ENCODE measurements around the gene FAM13A. TPM values are rescaled to one million over a fixed set of nuclear protein-coding genes. Genes with fewer than 3 reads are reported as not detected.

The FAM13A gene
- total RNA-seq, 1 donor from 2014 or later, result 40.3 TPM

- no peak for TF ChIP-seq CTCF (IDR thresholded peaks at IDR 0.05)
- H3K4me1 Mint-ChIP-seq, result peaks cover 25% of the 10 kb centered on the region
- H3K27me3 Mint-ChIP-seq (ENCODE audit: insufficient read depth, low read depth), result peaks cover 2% of the 10 kb centered on the region
- H3K27me3 ChIP-seq, result no peaks in the 10 kb centered on the region
- H4K20me1 ChIP-seq (ENCODE audit: low read depth), result no peaks in the 10 kb centered on the region
- H3K4me3 ChIP-seq, result no peak overlapping the region
- no peak overlapping the region for H3K27ac Mint-ChIP-seq
- H2AFZ ChIP-seq (replicated peaks), result no peak overlapping the region
- H3K4me2 ChIP-seq, result peak overlapping the region; percentile 80
- H3K9ac ChIP-seq, result no peak overlapping the region
- DNase-seq (ENCODE audit: low spot score), result no peak
- peaks cover 14% of the 10 kb centered on the region for H3K4me1 ChIP-seq
- no peaks in the 10 kb centered on the region for H3K9me3 ChIP-seq (ENCODE audit: low read depth)
- no peaks in the 10 kb centered on the region for H3K9me3 Mint-ChIP-seq
- H3F3A ChIP-seq (ENCODE audit: low read depth), result peaks cover 13% of the 10 kb centered on the region
- no peaks in the 10 kb centered on the region for H3K36me3 Mint-ChIP-seq
- H3K79me2 ChIP-seq (ENCODE audit: low read depth), result peaks cover 4% of the 10 kb centered on the region
- H3K4me3 Mint-ChIP-seq, result peak overlapping the region; percentile 50
- H3K27ac ChIP-seq, result no peak overlapping the region
- H3K36me3 ChIP-seq, result no peaks in the 10 kb centered on the region
Measured at GRCh38 chr4:88820698-88821415, 236.1 kb downstream of the FAM13A start.

- Histone ChIP-seq H3K27ac (no peak overlapping the region), H3K36me3 (no peaks in the 10 kb centered on the region), H3K9me3 (ENCODE audit: low read depth) (no peaks in the 10 kb centered on the region), H3K4me2 (no peak overlapping the region), H3K4me1 (peaks cover 14% of the 10 kb centered on the region), H4K20me1 (ENCODE audit: low read depth) (no peaks in the 10 kb centered on the region), H3K27me3 (no peaks in the 10 kb centered on the region), H3F3A (ENCODE audit: low read depth) (peaks cover 13% of the 10 kb centered on the region), H3K79me2 (ENCODE audit: low read depth) (peaks cover 4% of the 10 kb centered on the region), H3K4me3 (no peak overlapping the region), H2AFZ (replicated peaks) (no peak overlapping the region), H3K9ac (no peak overlapping the region)
- no peak overlapping the region for H3K27ac Mint-ChIP-seq
- DNase-seq (ENCODE audit: low spot score), result no peak
- TF ChIP-seq CTCF (IDR thresholded peaks at IDR 0.05) (no peak), EZH2phosphoT487 (IDR thresholded peaks at IDR 0.05) (no peak), EZH2 (IDR thresholded peaks at IDR 0.05) (no peak)
- no peaks in the 10 kb centered on the region for H3K9me3 Mint-ChIP-seq
- H3K27me3 Mint-ChIP-seq (ENCODE audit: insufficient read depth, low read depth), result peaks cover 2% of the 10 kb centered on the region
- H3K4me1 Mint-ChIP-seq, result peaks cover 25% of the 10 kb centered on the region
- no peak overlapping the region for H3K4me3 Mint-ChIP-seq
- H3K36me3 Mint-ChIP-seq, result no peaks in the 10 kb centered on the region
Measured at GRCh38 chr4:88819818-88820697, 236.9 kb downstream of the FAM13A start.

DNA sequence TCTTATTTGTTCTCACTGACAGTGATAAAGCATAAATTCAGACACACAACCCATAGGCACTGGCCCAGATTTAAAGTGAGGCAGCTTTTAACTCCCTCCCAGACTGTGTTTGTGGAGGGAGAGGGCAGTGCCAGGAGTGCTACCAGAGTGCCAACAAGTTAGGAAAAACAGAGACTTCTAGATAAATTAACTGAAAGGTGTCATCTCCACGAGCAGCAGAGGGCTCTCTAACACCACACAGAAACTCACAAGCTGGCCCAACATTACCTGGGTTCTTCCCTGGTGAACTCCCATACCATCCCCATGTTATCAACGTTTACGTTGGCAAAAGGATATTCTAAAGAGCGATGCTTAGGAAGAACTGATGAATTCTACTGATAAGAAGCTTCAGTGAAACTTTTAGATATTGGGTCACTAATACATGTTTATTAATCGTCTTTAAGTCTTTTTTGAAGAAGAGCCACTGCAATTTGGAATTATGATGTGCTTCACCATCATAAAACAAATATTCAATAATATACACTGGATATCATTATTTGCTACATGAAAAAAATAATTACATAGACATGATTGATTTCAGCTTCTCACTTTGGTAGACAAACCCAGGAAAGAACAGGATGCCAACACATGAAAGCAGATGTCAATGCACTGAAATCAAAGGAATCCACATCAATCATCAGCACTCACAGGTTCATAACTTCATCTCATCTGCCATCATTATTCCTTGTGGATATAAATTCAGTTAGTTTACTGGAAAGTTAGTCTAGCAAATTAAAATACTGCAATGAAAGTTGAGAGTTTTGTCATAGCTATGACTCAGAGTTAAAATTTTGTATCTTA, 238.1 kb downstream of the FAM13A start:
- Mint-ChIP-seq H3K36me3 (no peaks in the 10 kb centered on the region), H3K4me3 (no peak overlapping the region), H3K27me3 (ENCODE audit: insufficient read depth, low read depth) (peaks cover 2% of the 10 kb centered on the region), H3K4me1 (peaks cover 23% of the 10 kb centered on the region), H3K27ac (peak overlapping the region; percentile 72), H3K9me3 (no peaks in the 10 kb centered on the region)
- Histone ChIP-seq H3K79me2 (ENCODE audit: low read depth) (peaks cover 4% of the 10 kb centered on the region), H3K27me3 (no peaks in the 10 kb centered on the region), H4K20me1 (ENCODE audit: low read depth) (no peaks in the 10 kb centered on the region), H3K4me1 (peaks cover 13% of the 10 kb centered on the region), H3K9ac (no peak overlapping the region), H3K4me3 (no peak overlapping the region), H3K27ac (no peak overlapping the region), H3K4me2 (no peak overlapping the region), H3K9me3 (ENCODE audit: low read depth) (no peaks in the 10 kb centered on the region), H3F3A (ENCODE audit: low read depth) (peaks cover 11% of the 10 kb centered on the region), H2AFZ (replicated peaks) (no peak overlapping the region), H3K36me3 (no peaks in the 10 kb centered on the region)
- no peak for TF ChIP-seq EZH2phosphoT487 (IDR thresholded peaks at IDR 0.05)
- TF ChIP-seq CTCF (IDR thresholded peaks at IDR 0.05), result peak; percentile 67
- peak; percentile 57 for DNase-seq (ENCODE audit: low spot score)

Data from neural progenitor cell (in vitro differentiated cells).